Activated CD8-positive, alpha-beta T cell treated with anti-CD3 and anti-CD28 coated beads for 36 hours (primary cell): Measurements from ENCODE around the gene PON2. TPM values are rescaled to one million over a fixed set of nuclear protein-coding genes. Genes with fewer than 3 reads are reported as not detected.

Experiments used
- ATAC-seq: fragments of 200-7000 bp; cut with Tn5 transposase; one replicate; pipeline ENCODE4 v1.10.0; 2021; ENCODE audit warnings: mild to moderate bottlenecking, moderate library complexity
- CTCF ChIA-PET: fragments of 350-600 bp; sonication (Branson Sonifier 250); formaldehyde crosslinking; loops from one replicate; lab custom pipeline; 2021; ENCODE audit warnings: antibody characterized with exemption; lab: Charles Lee
- POLR2A ChIA-PET: fragments of 350-600 bp; sonication (Branson Sonifier 250); formaldehyde crosslinking; loops from one replicate; lab custom pipeline; 2021; ENCODE audit warnings: antibody characterized with exemption; lab: Charles Lee
- DNase-seq: peaks from one replicate; pipeline ENCODE4 v3.0.0-alpha.2; 2020
- H3K27ac Mint-ChIP-seq: one replicate; pipeline ENCODE4 v1.8.0; 2021; ENCODE audit warnings: mild to moderate bottlenecking, mixed read lengths
- H3K27me3 Mint-ChIP-seq: one replicate; pipeline ENCODE4 v1.8.0; 2021; ENCODE audit warnings: mixed read lengths
- H3K36me3 Mint-ChIP-seq: one replicate; pipeline ENCODE4 v1.8.0; 2021; ENCODE audit warnings: low read depth, mixed read lengths
- H3K4me1 Mint-ChIP-seq: one replicate; pipeline ENCODE4 v1.8.0; 2021; ENCODE audit warnings: low read depth, mixed read lengths
- H3K4me3 Mint-ChIP-seq: one replicate; pipeline ENCODE4 v1.8.0; 2021; ENCODE audit warnings: mild to moderate bottlenecking, moderate library complexity, mixed read lengths
- H3K9me3 Mint-ChIP-seq: one replicate; pipeline ENCODE4 v1.8.0; 2021; ENCODE audit warnings: mixed read lengths
- intact Hi-C: fragments of 100-400 bp; cut with micrococcal nuclease; formaldehyde crosslinking; loops from one replicate; pipeline ENCODE4 v1.10.0; 2022
- total RNA-seq, 2 experiments: library from RNA; stranded (reverse); gene quantifications; one replicate each; pipeline ENCODE4 v1.2.3, GENCODE V29; 2021
- TF ChIP-seq, protein P1 (sequence below): fragments of 200-600 bp; IDR thresholded peaks from one replicate; pipeline ENCODE4 v1.8.0; 2022; ENCODE audit warnings: antibody characterized with exemption, mild to moderate bottlenecking

PON2 gene
- total RNA-seq, 2 experiments from 2014 or later: 3.5 to 3.7 TPM

- ATAC-seq (no peak), DNase-seq (no peak)
- H3K27ac Mint-ChIP-seq: no peak overlapping the region
- no peaks in the 10 kb centered on the region for H3K9me3 Mint-ChIP-seq
- CTCF ChIA-PET: interaction anchor here (1.3 kb wide), 1 partner anchor 10 kb away, joined by 3 read pairs; no protein-coding TSS in a partner anchor
- H3K4me3 Mint-ChIP-seq: no peak overlapping the region
- H3K4me1 Mint-ChIP-seq: peaks cover 13% of the 10 kb centered on the region
- no peaks in the 10 kb centered on the region for H3K36me3 Mint-ChIP-seq
- H3K27me3 Mint-ChIP-seq: peaks cover under 1% of the 10 kb centered on the region
- POLR2A ChIA-PET: interaction anchor here (0.6 kb wide), 1 partner anchor 225 kb away, joined by 4 read pairs; no protein-coding TSS in a partner anchor
- intact Hi-C loops: loop anchor here (10.0 kb wide), 1 partner anchor 1018 kb away; no protein-coding TSS in a partner anchor
- TF ChIP-seq, protein P1, sequence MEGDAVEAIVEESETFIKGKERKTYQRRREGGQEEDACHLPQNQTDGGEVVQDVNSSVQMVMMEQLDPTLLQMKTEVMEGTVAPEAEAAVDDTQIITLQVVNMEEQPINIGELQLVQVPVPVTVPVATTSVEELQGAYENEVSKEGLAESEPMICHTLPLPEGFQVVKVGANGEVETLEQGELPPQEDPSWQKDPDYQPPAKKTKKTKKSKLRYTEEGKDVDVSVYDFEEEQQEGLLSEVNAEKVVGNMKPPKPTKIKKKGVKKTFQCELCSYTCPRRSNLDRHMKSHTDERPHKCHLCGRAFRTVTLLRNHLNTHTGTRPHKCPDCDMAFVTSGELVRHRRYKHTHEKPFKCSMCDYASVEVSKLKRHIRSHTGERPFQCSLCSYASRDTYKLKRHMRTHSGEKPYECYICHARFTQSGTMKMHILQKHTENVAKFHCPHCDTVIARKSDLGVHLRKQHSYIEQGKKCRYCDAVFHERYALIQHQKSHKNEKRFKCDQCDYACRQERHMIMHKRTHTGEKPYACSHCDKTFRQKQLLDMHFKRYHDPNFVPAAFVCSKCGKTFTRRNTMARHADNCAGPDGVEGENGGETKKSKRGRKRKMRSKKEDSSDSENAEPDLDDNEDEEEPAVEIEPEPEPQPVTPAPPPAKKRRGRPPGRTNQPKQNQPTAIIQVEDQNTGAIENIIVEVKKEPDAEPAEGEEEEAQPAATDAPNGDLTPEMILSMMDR: no peak
Measured at GRCh38 chr7:95472581-95473161, 37.8 kb upstream of the PON2 start.

- POLR2A ChIA-PET: no interaction called here
- no peaks in the 10 kb centered on the region for H3K36me3 Mint-ChIP-seq
- peaks cover 13% of the 10 kb centered on the region for H3K4me1 Mint-ChIP-seq
- TF ChIP-seq, protein P1: no peak
- CTCF ChIA-PET: interaction anchor here (1.6 kb wide), 1 partner anchor 75 kb away, joined by 4 read pairs; the partner anchor contains the start of gene PON3
- no peak overlapping the region for H3K4me3 Mint-ChIP-seq
- intact Hi-C loops: loop anchor here (10.0 kb wide), 1 partner anchor 1016 kb away; no protein-coding TSS in a partner anchor
- H3K9me3 Mint-ChIP-seq: no peaks in the 10 kb centered on the region
- ATAC-seq: no peak
- H3K27ac Mint-ChIP-seq: no peak overlapping the region
- no peak for DNase-seq
- no peaks in the 10 kb centered on the region for H3K27me3 Mint-ChIP-seq
Measured at GRCh38 chr7:95471071-95471470, 36.2 kb upstream of the PON2 start.

DNA sequence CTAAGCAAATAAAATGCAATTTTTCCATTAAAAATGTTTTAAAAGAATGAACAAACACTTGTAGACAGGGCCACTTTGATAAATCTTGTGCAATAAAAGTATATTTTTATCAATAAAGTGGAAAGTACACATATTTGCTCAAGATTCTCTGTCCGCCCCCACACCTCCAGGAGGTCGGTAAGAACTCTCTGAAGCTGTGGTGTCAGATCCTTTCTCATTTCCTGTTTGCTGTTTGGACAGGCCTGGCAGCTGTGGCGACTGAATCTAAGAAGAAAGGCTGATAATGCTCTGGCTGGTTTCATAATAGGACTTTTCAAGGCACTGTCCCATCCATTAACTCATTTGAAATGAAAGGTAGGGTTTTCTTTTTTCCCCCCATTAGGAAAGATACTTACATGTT lies 35.6 kb upstream of the PON2 start:
- CTCF ChIA-PET: interaction anchor here (1.6 kb wide), 1 partner anchor 74 kb away, joined by 4 read pairs; the partner anchor contains the start of gene PON3
- H3K4me1 Mint-ChIP-seq: peaks cover 13% of the 10 kb centered on the region
- H3K36me3 Mint-ChIP-seq: no peaks in the 10 kb centered on the region
- H3K4me3 Mint-ChIP-seq: no peak overlapping the region
- POLR2A ChIA-PET: interaction anchor here (0.6 kb wide), 2 partner anchors 68 to 877 kb away, joined by 3 to 4 read pairs; no protein-coding TSS in a partner anchor
- no peaks in the 10 kb centered on the region for H3K27me3 Mint-ChIP-seq
- no peaks in the 10 kb centered on the region for H3K9me3 Mint-ChIP-seq
- ATAC-seq (peak; percentile 69), DNase-seq (peak; percentile 63)
- TF ChIP-seq, protein P1: no peak
- H3K27ac Mint-ChIP-seq: no peak overlapping the region
- intact Hi-C loops: loop anchor here (10.0 kb wide), 1 partner anchor 1016 kb away; no protein-coding TSS in a partner anchor

GRCh38 chr7:95469848-95470247 lies 35.0 kb upstream of the PON2 start:
- H3K27ac Mint-ChIP-seq: no peak overlapping the region
- intact Hi-C loops: loop anchor here (10.0 kb wide), 1 partner anchor 1015 kb away; no protein-coding TSS in a partner anchor
- POLR2A ChIA-PET: interaction anchor here (0.6 kb wide), 2 partner anchors 68 to 877 kb away, joined by 3 to 4 read pairs; no protein-coding TSS in a partner anchor
- peaks cover 13% of the 10 kb centered on the region for H3K4me1 Mint-ChIP-seq
- H3K27me3 Mint-ChIP-seq: no peaks in the 10 kb centered on the region
- ATAC-seq: no peak
- H3K36me3 Mint-ChIP-seq: no peaks in the 10 kb centered on the region
- no peak for DNase-seq
- TF ChIP-seq, protein P1: no peak
- H3K9me3 Mint-ChIP-seq: no peaks in the 10 kb centered on the region
- CTCF ChIA-PET: interaction anchor here (1.6 kb wide), 1 partner anchor 73 kb away, joined by 4 read pairs; the partner anchor contains the start of gene PON3
- no peak overlapping the region for H3K4me3 Mint-ChIP-seq

GRCh38 chr7:95469187-95469586 lies 34.4 kb upstream of the PON2 start:
- Mint-ChIP-seq H3K9me3 (no peaks in the 10 kb centered on the region), H3K4me3 (no peak overlapping the region), H3K36me3 (no peaks in the 10 kb centered on the region), H3K4me1 (peaks cover 13% of the 10 kb centered on the region), H3K27me3 (no peaks in the 10 kb centered on the region), H3K27ac (no peak overlapping the region)
- TF ChIP-seq, protein P1: no peak
- ChIA-PET CTCF (interaction anchor here (1.6 kb wide), 1 partner anchor 73 kb away, joined by 4 read pairs; the partner anchor contains the start of gene PON3), POLR2A (no interaction called here)
- intact Hi-C loops: no loop called here
- no peak for DNase-seq
- ATAC-seq: no peak
